Measurements from ENCODE around the gene OR5K1. TPM values are rescaled to one million over a fixed set of nuclear protein-coding genes. Genes with fewer than 3 reads are reported as not detected.

OR5K1 gene
- not detected in 2 replicates for total RNA-seq

DNA sequence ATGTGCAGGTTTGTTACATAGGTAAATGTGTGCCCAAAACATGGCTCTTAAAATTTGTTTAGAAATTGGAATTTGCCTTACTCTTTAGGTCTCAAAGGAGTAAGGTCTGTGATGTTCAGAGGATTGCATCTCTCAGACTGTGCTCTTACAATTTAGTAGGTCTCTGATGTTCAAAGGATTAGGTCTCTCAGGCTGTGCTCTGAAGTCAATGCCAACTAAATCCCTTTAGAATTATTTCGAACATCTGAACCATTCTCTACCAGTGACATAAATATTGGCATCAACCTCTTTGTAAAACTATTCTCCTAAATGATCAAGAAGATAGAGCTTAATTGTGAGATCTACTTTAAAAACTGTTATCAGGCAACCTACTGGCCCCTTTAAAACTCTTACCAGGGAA is at the start of gene OR5K1:
Gene OR5K1, plus strand, starts transcription at position 301 of the 400 bp plus-strand sequence. CDS start 6,376 bp downstream, outside the sequence.

DNA sequence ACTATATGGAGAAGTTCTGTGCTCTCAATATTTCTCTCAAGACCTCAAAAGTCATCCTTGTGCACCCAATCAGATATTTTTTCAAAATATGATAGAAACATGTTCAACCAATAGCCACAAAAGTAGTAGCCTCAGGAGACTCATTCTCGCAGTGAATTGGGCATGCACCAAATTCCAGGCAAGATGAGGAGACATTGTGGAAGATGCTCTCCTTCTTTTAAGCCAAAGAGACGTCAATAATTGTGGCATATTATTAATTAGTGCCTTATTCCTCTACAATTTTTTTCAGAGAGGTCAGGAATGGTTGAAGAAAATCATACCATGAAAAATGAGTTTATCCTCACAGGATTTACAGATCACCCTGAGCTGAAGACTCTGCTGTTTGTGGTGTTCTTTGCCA is 34.4 kb downstream of the OR5K1 start, which contains the start of gene OR5K2:
Gene OR5K2, plus strand, starts transcription at position 301 of the 400 bp plus-strand sequence. Its CDS starts 0 bp downstream, at position 301.

Other genes starting within 250 kb of the OR5K1 start
- not detected in 2 replicates for gene OR5H6, start 199.0 kb upstream of the OR5K1 start, total RNA-seq
- not detected in 2 replicates for gene OR5H2, start 180.7 kb upstream of the OR5K1 start, total RNA-seq
- gene OR5K4, start 109.3 kb upstream of the OR5K1 start, total RNA-seq = not detected in 2 replicates
- not detected in 2 replicates for gene OR5K3, start 72.5 kb upstream of the OR5K1 start, total RNA-seq
- not detected in 2 replicates for gene OR5K2, start 34.5 kb downstream of the OR5K1 start, total RNA-seq
- 151 and 176 TPM in 2 replicates for gene CLDND1, start 59.7 kb downstream of the OR5K1 start, total RNA-seq
- not detected in 2 replicates for gene GPR15, start 68.8 kb downstream of the OR5K1 start, total RNA-seq
- 30.5 and 35.0 TPM in 2 replicates for gene CPOX, start 130.4 kb downstream of the OR5K1 start, total RNA-seq